Sigmoid colon (tissue), 7 donors: ENCODE measurements around the gene RAPGEF2. TPM values are rescaled to one million over a fixed set of nuclear protein-coding genes. Genes with fewer than 3 reads are reported as not detected.
A peak's percentile ranks its signal among the peaks of the same experiment; 100 is the strongest.

Experiments
- DNase-seq: peaks from one replicate; pipeline ENCODE4 v3.0.0-alpha.2; 2019
- H3K27ac ChIP-seq, 4 donors: fragments of 200-600 bp; sonication (generic); one replicate each; pipeline ENCODE4 v1.5.1; 2016 to 2019; ENCODE audit warnings: mild to moderate bottlenecking in 1 of 4
- H3K27me3 ChIP-seq, 3 donors: fragments of 200-600 bp; sonication (generic); one replicate each; pipeline ENCODE4 v1.5.1; 2019; ENCODE audit warnings: mild to moderate bottlenecking in 1 of 3
- H3K36me3 ChIP-seq, 4 donors: fragments of 200-600 bp; sonication (generic); one replicate each; pipeline ENCODE4 v1.5.1; 2016 to 2019
- H3K4me1 ChIP-seq, 4 donors: fragments of 200-600 bp; sonication (generic); one replicate each; pipeline ENCODE4 v1.5.1; 2017 to 2019
- H3K4me3 ChIP-seq, 4 donors: fragments of 200-600 bp; sonication (generic); one replicate each; pipeline ENCODE4 v1.5.1; 2017 to 2019; ENCODE audit warnings: mild to moderate bottlenecking in 2 of 4, moderate library complexity in 1 of 4
- H3K9me3 ChIP-seq, 4 donors: fragments of 200-600 bp in 3 of 4; sonication (generic) in 3 of 4; one replicate each; pipeline versions ENCODE4 v1.5.1 to v1.6.1; 2013 to 2019
- CTCF ChIP-seq, 4 experiments: fragments of 450-650 bp in 3 of 4; fragments of 200-600 bp in 1 of 4; IDR thresholded peaks; one replicate each; pipeline ENCODE4 v1.5.1; 2016 to 2019; ENCODE audit warnings: antibody characterized with exemption in 4 of 4, mild to moderate bottlenecking in 3 of 4, moderate library complexity in 2 of 4
- EP300 ChIP-seq, 4 donors: sonication (generic); formaldehyde crosslinking; IDR thresholded peaks; one replicate each; pipeline ENCODE4 v1.6.1; 2017; ENCODE audit warnings: antibody characterized with exemption in 4 of 4
- POLR2A ChIP-seq, 2 donors: fragments of 450-650 bp; IDR thresholded peaks; one replicate each; pipeline ENCODE4 v1.6.1; 2016; ENCODE audit warnings: antibody characterized with exemption in 2 of 2, mild to moderate bottlenecking in 2 of 2, moderate library complexity in 2 of 2
- POLR2AphosphoS5 ChIP-seq, 4 donors: sonication (generic); formaldehyde crosslinking; IDR thresholded peaks; one replicate each; pipeline ENCODE4 v1.6.1; 2017; ENCODE audit warnings: antibody characterized with exemption in 4 of 4
- WGBS, 2 donors: extraction: QIAGEN DNeasy Blood & Tissue Kit; methylation state at CpG; one replicate each; pipeline ENCODE4 v1.1.7; 2013; 5-methylcytosine and 5-hydroxymethylcytosine counted together
- intact Hi-C: fragments of 100-400 bp; cut with DNase I; formaldehyde crosslinking; loops from one replicate; pipeline ENCODE4 v1.15.1; 2023
- polyA plus RNA-seq, 3 donors: library from polyadenylated mRNA; stranded (reverse); fragments of 200-250 nt; gene quantifications; one replicate each; pipeline ENCODE4 v1.2.3, GENCODE V29; 2013
- total RNA-seq, 4 donors: library from RNA; depleted of rRNA; stranded (reverse); fragments of >200 nt; gene quantifications; one replicate each; pipeline ENCODE4 v1.1.0, GENCODE V29; 2016
- donor health status: healthy with polysubstance abuse.
- donor health status: Bipolar disorder and iron deficiency.
- donor health status: healthy.

RAPGEF2 gene
- total and polyA plus RNA-seq, 7 donors = 7.8 to 63.1 (median 34.2) TPM

- Histone ChIP-seq H3K9me3 (no peaks in the 10 kb centered on the region), H3K36me3 (no peaks in the 10 kb centered on the region), H3K27ac (no peak overlapping the region), H3K4me1 (peaks cover 0 to 5% (median 1%) of the 10 kb centered on the region in 4 donors), H3K27me3 (no peaks in the 10 kb centered on the region), H3K4me3 (no peak overlapping the region)
- WGBS, 2 donors = 80 to 95% methylated on average over 4 of the region's 4 CpGs
- TF ChIP-seq POLR2A (IDR thresholded peaks at IDR 0.05) (no peak), POLR2AphosphoS5 (IDR thresholded peaks at IDR 0.05) (no peak), CTCF (IDR thresholded peaks at IDR 0.05) (no peak), EP300 (IDR thresholded peaks at IDR 0.05) (no peak)
- no peak for DNase-seq
- intact Hi-C loops = no loop called here
These were observed 156.1 kb downstream of the RAPGEF2 start for GRCh38 chr4:159258889-159259560.

- DNase-seq = no peak
- Histone ChIP-seq H3K4me3 (no peak overlapping the region), H3K27me3 (no peaks in the 10 kb centered on the region), H3K27ac (no peak overlapping the region), H3K4me1 (peaks cover 0 to 21% (median 8%) of the 10 kb centered on the region in 4 donors), H3K36me3 (no peaks in the 10 kb centered on the region), H3K9me3 (no peaks in the 10 kb centered on the region)
- intact Hi-C loops = no loop called here
- TF ChIP-seq EP300 (IDR thresholded peaks at IDR 0.05) = no peak
- WGBS, 2 donors = 93% methylated on average over 3 of the region's 3 CpGs
These were observed 161.2 kb downstream of the RAPGEF2 start for GRCh38 chr4:159264057-159264456.

- no peaks in the 10 kb centered on the region for H3K36me3 ChIP-seq
- H3K4me3 ChIP-seq = peak overlapping the region in 3 of 4 donors; percentile 2 to 26 (median 11)
- H3K27me3 ChIP-seq = no peaks in the 10 kb centered on the region
- no peak for DNase-seq
- intact Hi-C loops = no loop called here
- TF ChIP-seq POLR2AphosphoS5 (IDR thresholded peaks at IDR 0.05) (no peak), CTCF (IDR thresholded peaks at IDR 0.05) (no peak), EP300 (IDR thresholded peaks at IDR 0.05) (no peak), POLR2A (IDR thresholded peaks at IDR 0.05) (no peak)
- peaks cover 0 to 30% (median 15%) of the 10 kb centered on the region in 4 donors for H3K4me1 ChIP-seq
- peak overlapping the region in 3 of 4 donors; percentile 21 to 51 (median 26) for H3K27ac ChIP-seq
- H3K9me3 ChIP-seq = no peaks in the 10 kb centered on the region
- WGBS, 2 donors = 44 to 52% methylated on average over 5 of the region's 5 CpGs
These were observed 164.3 kb downstream of the RAPGEF2 start for GRCh38 chr4:159266981-159267868.

GRCh38 chr4:159267869-159268285, 165.0 kb downstream of the RAPGEF2 start:
- intact Hi-C loops = no loop called here

GRCh38 chr4:159268607-159269006, 165.7 kb downstream of the RAPGEF2 start:
- intact Hi-C loops = no loop called here
- Histone ChIP-seq H3K36me3 (no peaks in the 10 kb centered on the region), H3K4me3 (peak overlapping the region in 1 of 4 donors; percentile 5), H3K9me3 (no peaks in the 10 kb centered on the region), H3K27ac (peak overlapping the region in 3 of 4 donors; percentile 7 to 51 (median 21)), H3K4me1 (peaks cover 0 to 44% (median 26%) of the 10 kb centered on the region in 4 donors), H3K27me3 (no peaks in the 10 kb centered on the region)
- no peak for DNase-seq
- no peak for TF ChIP-seq POLR2AphosphoS5 (IDR thresholded peaks at IDR 0.05)
- TF ChIP-seq POLR2A (IDR thresholded peaks at IDR 0.05) = no peak
- no peak for TF ChIP-seq CTCF (IDR thresholded peaks at IDR 0.05)
- no peak for TF ChIP-seq EP300 (IDR thresholded peaks at IDR 0.05)
- WGBS, 2 donors = 91 to 95% methylated on average over 4 of the region's 4 CpGs

More at GRCh38 chr4:159267869-159268285, 165.0 kb downstream of the RAPGEF2 start:
- no peaks in the 10 kb centered on the region for H3K27me3 ChIP-seq
- H3K27ac ChIP-seq = peak overlapping the region in 3 of 4 donors; percentile 21 to 51 (median 26)
- WGBS, 2 donors = 85 to 91% methylated on average over 5 of the region's 5 CpGs
- peaks cover 0 to 36% (median 22%) of the 10 kb centered on the region in 4 donors for H3K4me1 ChIP-seq
- H3K36me3 ChIP-seq = no peaks in the 10 kb centered on the region
- H3K4me3 ChIP-seq = peak overlapping the region in 3 of 4 donors; percentile 2 to 26 (median 11)
- no peak for DNase-seq
- H3K9me3 ChIP-seq = no peaks in the 10 kb centered on the region
- no peak for TF ChIP-seq EP300 (IDR thresholded peaks at IDR 0.05)
